Upper lobe of right lung (tissue), 1 donor: ENCODE data around the gene MC1R. TPM values are rescaled to one million over a fixed set of nuclear protein-coding genes. Genes with fewer than 3 reads are reported as not detected.

Experiments used
- ATAC-seq: fragments of 200-7000 bp; cut with Tn5 transposase; one replicate; pipeline ENCODE4 v1.9.1; 2020; ENCODE audit warnings: mild to moderate bottlenecking, moderate library complexity
- DNase-seq: peaks from one replicate; pipeline ENCODE4 v3.0.0-alpha.2; 2020
- H3K27ac ChIP-seq: fragments of 200-600 bp; one replicate; pipeline ENCODE4 v1.8.0; 2022
- H3K27me3 ChIP-seq: fragments of 200-600 bp; one replicate; pipeline ENCODE4 v1.8.0; 2022; ENCODE audit warnings: mild to moderate bottlenecking
- H3K36me3 ChIP-seq: fragments of 200-600 bp; one replicate; pipeline ENCODE4 v1.8.0; 2022
- H3K4me1 ChIP-seq: fragments of 200-600 bp; one replicate; pipeline ENCODE4 v1.8.0; 2022
- H3K4me3 ChIP-seq: fragments of 200-600 bp; one replicate; pipeline ENCODE4 v1.8.0; 2022; ENCODE audit warnings: mild to moderate bottlenecking
- H3K9me3 ChIP-seq: fragments of 200-600 bp; one replicate; pipeline ENCODE4 v1.8.0; 2022
- intact Hi-C: fragments of 100-400 bp; cut with DNase I; formaldehyde crosslinking; loops from one replicate; pipeline ENCODE4 v1.11.0; 2022
- total RNA-seq: library from RNA; stranded (reverse); fragmentation: NEBNext Ultra II Directional; extraction: Animal tissue kit (Norgen Biotek cat#: 25700); gene quantifications from one replicate; pipeline ENCODE4 v1.2.1, GENCODE V29; 2021
- TF ChIP-seq, protein P1 (sequence below): fragments of 200-600 bp; IDR thresholded peaks from one replicate; pipeline ENCODE4 v1.8.0; 2022; ENCODE audit warnings: antibody characterized with exemption
- donor health status: DM: no; HTN: yes; CAD: no; lungs with severe emphysema.

MC1R gene
- total RNA-seq, 1 donor from 2014 or later, result 3.6 TPM

- no peaks in the 10 kb centered on the region for H3K27me3 ChIP-seq
- intact Hi-C loops, result no loop called here
- ATAC-seq, result no peak
- no peaks in the 10 kb centered on the region for H3K9me3 ChIP-seq
- TF ChIP-seq, protein P1, sequence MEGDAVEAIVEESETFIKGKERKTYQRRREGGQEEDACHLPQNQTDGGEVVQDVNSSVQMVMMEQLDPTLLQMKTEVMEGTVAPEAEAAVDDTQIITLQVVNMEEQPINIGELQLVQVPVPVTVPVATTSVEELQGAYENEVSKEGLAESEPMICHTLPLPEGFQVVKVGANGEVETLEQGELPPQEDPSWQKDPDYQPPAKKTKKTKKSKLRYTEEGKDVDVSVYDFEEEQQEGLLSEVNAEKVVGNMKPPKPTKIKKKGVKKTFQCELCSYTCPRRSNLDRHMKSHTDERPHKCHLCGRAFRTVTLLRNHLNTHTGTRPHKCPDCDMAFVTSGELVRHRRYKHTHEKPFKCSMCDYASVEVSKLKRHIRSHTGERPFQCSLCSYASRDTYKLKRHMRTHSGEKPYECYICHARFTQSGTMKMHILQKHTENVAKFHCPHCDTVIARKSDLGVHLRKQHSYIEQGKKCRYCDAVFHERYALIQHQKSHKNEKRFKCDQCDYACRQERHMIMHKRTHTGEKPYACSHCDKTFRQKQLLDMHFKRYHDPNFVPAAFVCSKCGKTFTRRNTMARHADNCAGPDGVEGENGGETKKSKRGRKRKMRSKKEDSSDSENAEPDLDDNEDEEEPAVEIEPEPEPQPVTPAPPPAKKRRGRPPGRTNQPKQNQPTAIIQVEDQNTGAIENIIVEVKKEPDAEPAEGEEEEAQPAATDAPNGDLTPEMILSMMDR, result no peak
- peaks cover 87% of the 10 kb centered on the region for H3K36me3 ChIP-seq
- H3K4me3 ChIP-seq, result no peak overlapping the region
- no peak overlapping the region for H3K27ac ChIP-seq
- no peak for DNase-seq
- H3K4me1 ChIP-seq, result no peaks in the 10 kb centered on the region
Observed at GRCh38 chr16:89899879-89900481, 18.7 kb upstream of the MC1R start.

GRCh38 chr16:89900885-89901284 is 17.8 kb upstream of the MC1R start:
- ATAC-seq (no peak), DNase-seq (no peak)
- no peak overlapping the region for H3K27ac ChIP-seq
- TF ChIP-seq, protein P1, result no peak
- no peaks in the 10 kb centered on the region for H3K9me3 ChIP-seq
- no peaks in the 10 kb centered on the region for H3K27me3 ChIP-seq
- H3K4me1 ChIP-seq, result no peaks in the 10 kb centered on the region
- peaks cover 87% of the 10 kb centered on the region for H3K36me3 ChIP-seq
- H3K4me3 ChIP-seq, result no peak overlapping the region
- intact Hi-C loops, result no loop called here

DNA sequence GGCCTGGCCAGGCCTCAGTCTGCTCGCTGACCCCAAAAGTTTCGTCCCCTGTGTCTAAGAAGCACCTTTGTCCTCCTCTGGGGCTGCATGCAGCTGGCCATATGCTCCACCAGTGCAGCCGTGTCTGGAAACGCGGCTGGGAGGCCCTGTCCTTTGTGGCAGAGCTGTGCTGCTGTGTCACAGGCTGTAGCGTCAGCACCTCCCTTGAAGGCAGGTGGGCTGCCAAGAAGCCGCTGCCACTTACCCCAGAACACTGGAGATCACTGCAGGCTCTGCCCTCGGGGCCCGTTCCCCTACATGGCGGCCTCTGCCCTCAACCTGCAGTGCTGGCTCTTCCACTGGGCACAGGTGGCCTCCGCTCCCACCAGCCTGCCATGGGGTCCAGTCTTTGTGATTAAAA is 15.7 kb upstream of the MC1R start:
- TF ChIP-seq, protein P1, result no peak
- DNase-seq, result no peak
- no peak for ATAC-seq

DNA sequence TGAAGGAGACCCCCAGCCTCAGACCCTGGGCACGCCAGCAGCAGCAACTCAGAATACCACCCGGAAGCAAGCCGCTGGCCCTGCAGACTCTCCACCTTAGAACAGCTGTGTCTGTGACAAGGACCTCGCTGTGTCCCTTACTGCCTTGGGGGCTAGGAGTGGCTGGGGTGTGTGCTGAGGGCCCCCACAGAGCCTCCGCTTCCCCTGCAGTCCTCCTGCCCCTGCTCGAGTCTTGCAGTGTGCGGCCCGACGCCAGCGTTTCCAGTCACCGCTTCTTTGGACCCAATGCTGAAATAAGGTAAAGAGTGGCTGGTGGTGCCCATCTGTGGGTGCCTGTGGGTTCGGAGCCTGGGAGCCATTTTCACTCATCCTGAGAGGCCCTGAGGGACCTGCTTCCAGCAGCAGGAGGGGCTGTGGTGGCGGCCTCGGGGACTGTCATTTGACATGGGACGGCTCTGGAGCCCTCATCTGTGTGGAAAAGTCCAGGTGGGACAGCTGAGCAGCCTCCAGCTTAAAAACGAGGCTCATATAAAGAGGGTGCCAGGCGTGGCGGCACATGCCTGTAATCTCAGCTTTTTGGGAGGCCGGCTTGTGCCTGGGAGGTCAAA is 14.7 kb upstream of the MC1R start:
- no peaks in the 10 kb centered on the region for H3K9me3 ChIP-seq
- TF ChIP-seq, protein P1, result no peak
- H3K27me3 ChIP-seq, result no peaks in the 10 kb centered on the region
- no peak overlapping the region for H3K27ac ChIP-seq
- peaks cover 72% of the 10 kb centered on the region for H3K36me3 ChIP-seq
- H3K4me1 ChIP-seq, result no peaks in the 10 kb centered on the region
- ATAC-seq, result no peak
- H3K4me3 ChIP-seq, result no peak overlapping the region
- DNase-seq, result no peak
- intact Hi-C loops, result no loop called here

More for the DNA sequence above, 15.7 kb upstream of the MC1R start:
- H3K36me3 ChIP-seq, result peaks cover 79% of the 10 kb centered on the region
- no peaks in the 10 kb centered on the region for H3K9me3 ChIP-seq
- no peak overlapping the region for H3K4me3 ChIP-seq
- H3K27ac ChIP-seq, result no peak overlapping the region
- intact Hi-C loops, result no loop called here
- H3K27me3 ChIP-seq, result no peaks in the 10 kb centered on the region
- H3K4me1 ChIP-seq, result no peaks in the 10 kb centered on the region

- Histone ChIP-seq H3K36me3 (peaks cover 68% of the 10 kb centered on the region), H3K27me3 (no peaks in the 10 kb centered on the region), H3K9me3 (no peaks in the 10 kb centered on the region), H3K27ac (no peak overlapping the region), H3K4me3 (no peak overlapping the region), H3K4me1 (peaks cover 2% of the 10 kb centered on the region)
- DNase-seq (no peak), ATAC-seq (peak; percentile 6)
- TF ChIP-seq, protein P1, result no peak
- intact Hi-C loops, result no loop called here
Observed at GRCh38 chr16:89904606-89905510, 13.8 kb upstream of the MC1R start.
